NCI-H526 (cell line): ENCODE data around the gene RBM5.

ENCODE experiments used
- DNase-seq, 2 experiments: peaks; one replicate each; lab custom pipeline; 2025; lab: John Stamatoyannopoulos, UW

RBM5 gene

GRCh38 chr3:50158530-50159146, 69.9 kb downstream of the RBM5 start:
- DNase-seq = no peak

GRCh38 chr3:50160561-50160983, 71.9 kb downstream of the RBM5 start:
- no peak for DNase-seq

- DNase-seq = no peak
Observed at GRCh38 chr3:50161320-50161719, 72.6 kb downstream of the RBM5 start.

- no peak for DNase-seq
Observed at GRCh38 chr3:50162034-50162883, 73.5 kb downstream of the RBM5 start.

GRCh38 chr3:50163572-50164455, 75.1 kb downstream of the RBM5 start:
- DNase-seq = no peak

- DNase-seq = no peak
Observed at GRCh38 chr3:50164481-50164880, 75.8 kb downstream of the RBM5 start.

GRCh38 chr3:50164984-50165909, 76.5 kb downstream of the RBM5 start:
- no peak for DNase-seq

- no peak for DNase-seq
Observed at GRCh38 chr3:50165910-50166538, 77.3 kb downstream of the RBM5 start.

- no peak for DNase-seq
Observed at GRCh38 chr3:50166620-50167019, 77.9 kb downstream of the RBM5 start.

GRCh38 chr3:50167069-50167840, 78.5 kb downstream of the RBM5 start:
- peak in 1 of 2 experiments; percentile 40 for DNase-seq

GRCh38 chr3:50167841-50168209, 79.1 kb downstream of the RBM5 start:
- DNase-seq = no peak

- DNase-seq = no peak
Observed at GRCh38 chr3:50168388-50168787, 79.7 kb downstream of the RBM5 start.
